EH (cell line): ENCODE data around the gene SRRT.

ENCODE experiments used
- DNase-seq: peaks from one replicate; pipeline ENCODE4 v3.0.0-alpha.2; 2015; ENCODE audit warnings: low read depth

Gene SRRT, protein sequence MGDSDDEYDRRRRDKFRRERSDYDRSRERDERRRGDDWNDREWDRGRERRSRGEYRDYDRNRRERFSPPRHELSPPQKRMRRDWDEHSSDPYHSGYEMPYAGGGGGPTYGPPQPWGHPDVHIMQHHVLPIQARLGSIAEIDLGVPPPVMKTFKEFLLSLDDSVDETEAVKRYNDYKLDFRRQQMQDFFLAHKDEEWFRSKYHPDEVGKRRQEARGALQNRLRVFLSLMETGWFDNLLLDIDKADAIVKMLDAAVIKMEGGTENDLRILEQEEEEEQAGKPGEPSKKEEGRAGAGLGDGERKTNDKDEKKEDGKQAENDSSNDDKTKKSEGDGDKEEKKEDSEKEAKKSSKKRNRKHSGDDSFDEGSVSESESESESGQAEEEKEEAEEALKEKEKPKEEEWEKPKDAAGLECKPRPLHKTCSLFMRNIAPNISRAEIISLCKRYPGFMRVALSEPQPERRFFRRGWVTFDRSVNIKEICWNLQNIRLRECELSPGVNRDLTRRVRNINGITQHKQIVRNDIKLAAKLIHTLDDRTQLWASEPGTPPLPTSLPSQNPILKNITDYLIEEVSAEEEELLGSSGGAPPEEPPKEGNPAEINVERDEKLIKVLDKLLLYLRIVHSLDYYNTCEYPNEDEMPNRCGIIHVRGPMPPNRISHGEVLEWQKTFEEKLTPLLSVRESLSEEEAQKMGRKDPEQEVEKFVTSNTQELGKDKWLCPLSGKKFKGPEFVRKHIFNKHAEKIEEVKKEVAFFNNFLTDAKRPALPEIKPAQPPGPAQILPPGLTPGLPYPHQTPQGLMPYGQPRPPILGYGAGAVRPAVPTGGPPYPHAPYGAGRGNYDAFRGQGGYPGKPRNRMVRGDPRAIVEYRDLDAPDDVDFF

DNA sequence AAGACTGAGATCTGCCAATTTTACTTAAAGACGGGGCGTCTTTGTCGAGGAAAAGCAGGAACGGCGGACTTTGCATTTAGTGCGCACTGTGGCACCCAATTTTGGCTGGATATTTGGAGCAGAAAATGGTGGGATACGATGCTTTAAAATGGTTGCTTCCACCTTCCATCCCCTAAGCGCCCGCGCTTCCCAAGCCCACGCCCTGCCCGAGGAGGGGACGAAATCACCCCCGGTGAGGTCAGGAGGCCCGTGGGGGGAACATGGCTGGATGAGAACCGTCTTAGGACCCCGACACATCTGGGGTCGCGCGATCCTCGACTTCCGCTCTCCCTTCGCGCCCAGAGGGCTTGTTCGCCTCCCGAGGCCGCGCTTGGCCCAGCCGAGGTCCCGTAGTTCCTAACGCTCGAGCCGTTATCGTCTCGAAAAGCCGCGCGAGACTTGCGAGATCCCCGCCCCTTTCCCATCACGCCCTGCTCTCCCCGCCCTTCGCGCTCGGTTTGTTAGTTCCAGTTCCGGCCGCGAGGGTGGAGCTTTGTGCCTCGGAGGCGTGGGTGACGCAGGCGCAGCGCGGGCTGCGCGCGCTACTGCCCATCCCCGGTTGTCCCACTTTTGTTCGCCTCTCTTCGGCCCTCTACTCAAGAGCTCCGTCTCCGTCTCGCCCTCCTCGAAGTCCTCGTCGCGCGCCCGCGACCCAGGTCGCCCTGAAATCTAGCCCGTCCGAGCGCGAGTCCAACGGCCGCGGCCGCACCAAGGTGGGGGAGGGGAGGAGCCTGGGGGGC is at the start of gene SRRT:
Gene SRRT (plus strand): TSS at position 527 of the 779 bp plus-strand sequence. CDS start 488 bp downstream, outside the sequence.
- peak; percentile 97 for DNase-seq

DNA sequence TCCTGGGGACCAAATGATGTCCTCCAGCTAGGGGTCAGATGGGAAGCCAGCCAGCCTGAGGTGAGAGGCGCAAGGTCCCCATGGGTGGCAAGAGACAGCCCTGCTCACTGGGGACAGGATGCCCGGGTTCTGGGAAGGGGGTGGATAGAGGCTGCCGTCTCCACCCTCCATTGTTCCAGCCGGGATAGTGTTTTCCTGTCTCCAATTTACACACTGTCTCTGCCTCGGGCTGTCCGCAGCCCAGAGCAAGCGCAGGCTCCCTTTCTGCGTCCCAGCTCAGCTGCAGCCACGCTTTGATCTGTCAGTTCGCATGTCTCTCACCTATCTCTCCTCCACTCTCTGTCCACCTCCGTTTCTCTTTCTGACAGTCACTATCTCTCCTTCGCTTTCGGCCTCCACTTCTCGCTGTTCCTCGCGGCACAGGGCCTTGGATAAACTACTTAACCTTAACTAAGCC is 49.7 kb upstream of the SRRT start:
- peak; percentile 41 for DNase-seq

DNA sequence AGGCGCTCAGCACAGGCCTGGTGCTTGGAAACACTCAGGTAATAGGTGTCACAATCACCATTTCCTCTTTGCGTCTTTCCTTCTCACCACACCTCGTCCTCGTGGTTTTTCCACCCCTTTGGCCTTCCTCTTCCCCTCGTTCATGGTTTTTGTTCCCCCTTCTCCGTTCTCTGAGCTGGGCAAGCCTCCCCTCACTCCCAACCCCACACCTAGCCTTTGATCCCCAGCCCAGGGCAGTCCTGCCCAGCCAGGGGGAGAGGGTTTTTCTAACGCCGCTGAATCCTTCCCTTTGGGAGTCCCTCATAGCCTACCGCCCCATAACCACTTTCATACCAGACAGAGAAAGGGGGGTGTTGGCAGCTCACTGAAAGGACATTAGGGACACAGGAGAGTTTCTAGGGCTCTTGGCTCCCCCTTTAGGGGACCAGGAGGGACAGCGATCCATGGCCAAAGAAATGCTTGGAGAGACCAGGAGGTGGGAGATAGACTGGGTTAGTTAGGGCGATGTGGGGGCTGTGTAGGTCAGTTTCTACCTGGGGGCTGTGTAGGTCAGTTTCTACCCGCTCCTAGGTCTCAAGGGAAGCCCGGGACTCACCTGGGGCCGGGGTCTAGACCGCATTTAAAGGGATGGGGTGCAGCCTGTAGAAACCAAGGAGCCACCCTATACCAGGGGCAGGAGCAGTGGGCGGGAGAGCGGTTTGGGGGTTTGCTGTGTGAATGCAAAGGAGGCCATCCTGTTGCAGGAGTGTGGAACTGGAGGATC is 49.0 kb upstream of the SRRT start:
- DNase-seq = peak; percentile 77

DNA sequence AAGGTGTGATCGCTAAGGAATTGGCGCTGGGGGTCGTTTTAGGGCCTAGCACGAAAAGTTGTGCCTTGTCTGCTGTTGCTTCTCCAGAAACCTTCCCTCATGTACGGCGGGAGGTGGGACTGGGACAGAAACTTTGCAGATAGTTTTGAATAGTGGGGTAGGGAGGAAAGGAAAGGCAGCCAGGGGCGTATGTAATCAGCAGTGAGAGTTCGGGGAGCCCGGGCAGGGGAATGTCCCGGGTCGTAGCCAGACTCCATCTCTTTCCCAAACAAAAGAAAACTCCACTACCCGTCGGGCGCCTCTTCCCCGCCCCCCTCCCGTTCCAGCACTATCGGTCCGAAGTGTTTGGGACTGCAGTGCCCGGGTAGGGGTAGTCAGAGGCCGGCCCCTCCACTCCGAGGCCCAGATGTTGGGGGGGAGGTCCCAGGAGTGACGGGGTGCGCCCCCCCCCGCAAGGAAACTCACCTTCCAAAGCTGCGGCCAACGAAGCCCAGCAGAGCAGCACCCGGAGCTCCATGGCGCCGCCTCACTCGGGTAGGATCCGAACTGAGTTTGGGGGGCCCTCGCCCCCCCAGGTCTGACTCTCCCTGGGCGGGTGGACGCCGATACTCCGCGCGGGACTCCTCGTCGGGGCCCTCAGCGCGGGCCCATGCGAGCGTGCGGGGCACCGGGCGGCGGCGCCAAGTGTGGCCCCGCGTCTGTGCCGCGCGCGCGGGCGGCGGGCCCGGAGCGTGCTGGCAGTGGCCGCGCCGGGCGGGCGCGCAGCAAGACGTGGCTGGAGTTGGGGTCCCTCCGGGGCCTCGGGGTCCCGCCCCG is 48.2 kb upstream of the SRRT start:
- peak; percentile 12 for DNase-seq

DNA sequence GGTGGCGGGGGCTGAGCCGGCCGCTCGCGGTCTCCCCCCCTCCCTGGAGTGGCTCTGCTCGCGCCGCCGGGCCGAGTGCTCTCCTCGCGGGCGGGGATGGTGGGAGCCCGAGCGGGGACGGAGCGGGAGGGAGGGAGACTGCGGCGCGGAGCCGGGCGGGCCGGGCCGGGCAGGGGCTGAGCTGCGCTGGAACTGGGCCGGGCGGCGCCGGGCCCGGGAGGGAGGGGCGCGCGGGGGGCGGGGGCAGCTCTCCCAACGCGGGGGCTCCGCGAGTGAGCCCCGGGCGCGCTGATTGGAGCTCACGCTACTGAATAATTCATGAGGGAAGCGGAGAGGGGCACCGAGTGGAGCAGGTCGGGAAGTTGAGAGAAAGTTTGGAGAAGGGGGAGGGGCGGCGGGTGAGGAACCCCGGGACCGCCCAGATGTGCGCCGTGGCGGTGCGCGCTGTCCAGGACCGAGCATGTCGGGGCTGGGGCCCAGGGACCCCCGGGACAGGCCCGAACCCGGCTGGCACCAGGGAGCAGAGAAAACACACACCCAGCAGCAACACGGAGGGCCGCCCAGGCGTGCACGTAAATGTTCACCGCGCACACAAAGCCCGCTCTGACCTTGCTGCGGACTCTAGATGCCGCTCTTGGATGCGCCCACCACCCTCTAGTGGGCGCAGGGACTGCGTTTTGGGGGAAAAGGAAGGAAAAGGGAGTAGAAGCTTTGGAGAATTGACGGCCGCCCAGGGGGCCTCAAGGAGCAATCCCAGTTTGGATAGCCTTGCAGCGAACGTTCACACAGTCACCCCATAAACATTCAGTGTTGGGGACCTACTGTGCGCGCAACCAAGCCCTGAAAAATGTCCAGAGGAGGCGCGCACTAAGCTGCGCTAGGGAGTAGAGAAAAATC is 47.3 kb upstream of the SRRT start, which contains the start of gene EPHB4:
Gene EPHB4 (minus strand): TSS at position 194 of the 897 bp plus-strand sequence. CDS start 493 bp downstream, outside the sequence.
- DNase-seq = peak; percentile 88

DNA sequence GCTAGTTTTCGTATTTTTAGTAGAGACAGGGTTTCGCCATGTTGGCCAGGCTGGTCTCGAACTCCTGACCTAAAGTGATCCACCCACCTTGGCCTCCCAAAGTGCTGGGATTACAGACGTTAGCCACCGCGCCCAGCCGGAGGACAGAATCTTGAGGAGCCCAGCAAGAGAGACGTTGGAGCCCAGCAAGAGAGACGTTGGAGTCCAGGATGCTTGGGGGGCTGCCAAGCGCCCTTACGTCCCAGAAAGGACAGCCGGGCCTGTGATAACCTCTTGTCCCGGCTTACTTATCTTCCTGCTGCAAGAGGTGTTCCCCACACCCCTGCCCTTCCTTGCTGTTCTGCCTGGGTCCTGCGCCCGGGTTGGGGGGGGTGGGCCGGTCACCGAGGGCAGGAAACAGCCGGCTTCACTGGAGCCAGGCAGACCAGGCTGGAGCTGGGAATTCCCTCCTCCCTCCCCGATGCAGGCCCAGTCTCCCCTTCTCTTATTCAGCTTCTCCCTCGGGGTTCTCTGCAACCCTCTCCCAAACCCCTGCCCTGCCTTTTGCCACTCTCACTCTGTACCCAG is 45.7 kb upstream of the SRRT start:
- no peak for DNase-seq

DNA sequence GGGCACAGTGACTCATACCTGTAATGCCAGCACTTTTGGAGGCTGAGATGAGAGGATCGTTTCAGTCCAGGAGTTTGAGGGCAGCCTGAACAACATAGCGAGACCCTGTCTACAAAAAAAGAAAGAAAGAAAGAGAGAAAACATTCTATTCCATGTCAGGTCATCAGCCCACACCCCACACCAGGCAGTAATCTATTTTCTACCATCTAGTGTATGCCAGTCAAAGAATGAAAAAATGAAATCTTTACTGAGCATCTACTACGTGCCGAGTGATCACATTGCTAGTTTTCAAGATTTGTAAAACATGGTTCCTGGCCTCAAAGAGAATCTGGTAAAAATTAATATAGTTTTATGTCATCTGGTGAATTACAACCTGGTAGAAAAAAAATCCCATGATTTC is 44.5 kb upstream of the SRRT start:
- no peak for DNase-seq

DNA sequence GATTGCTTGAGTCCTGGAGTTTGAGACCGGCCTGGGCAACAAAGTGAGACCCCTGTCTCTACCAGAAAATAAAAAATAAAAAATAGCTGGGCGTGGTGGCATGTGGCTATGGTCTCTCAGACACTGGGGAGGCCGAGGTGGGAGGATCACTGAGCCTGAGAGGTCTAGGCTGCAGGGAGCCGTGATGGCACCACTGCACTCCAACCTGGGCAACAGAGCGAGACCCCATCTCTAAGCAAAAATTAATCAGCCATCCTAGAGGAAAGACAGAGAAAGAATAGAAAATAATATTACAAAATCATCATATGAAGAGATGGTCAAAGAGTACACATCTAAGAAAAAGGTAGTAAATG is 42.6 kb upstream of the SRRT start:
- no peak for DNase-seq

DNA sequence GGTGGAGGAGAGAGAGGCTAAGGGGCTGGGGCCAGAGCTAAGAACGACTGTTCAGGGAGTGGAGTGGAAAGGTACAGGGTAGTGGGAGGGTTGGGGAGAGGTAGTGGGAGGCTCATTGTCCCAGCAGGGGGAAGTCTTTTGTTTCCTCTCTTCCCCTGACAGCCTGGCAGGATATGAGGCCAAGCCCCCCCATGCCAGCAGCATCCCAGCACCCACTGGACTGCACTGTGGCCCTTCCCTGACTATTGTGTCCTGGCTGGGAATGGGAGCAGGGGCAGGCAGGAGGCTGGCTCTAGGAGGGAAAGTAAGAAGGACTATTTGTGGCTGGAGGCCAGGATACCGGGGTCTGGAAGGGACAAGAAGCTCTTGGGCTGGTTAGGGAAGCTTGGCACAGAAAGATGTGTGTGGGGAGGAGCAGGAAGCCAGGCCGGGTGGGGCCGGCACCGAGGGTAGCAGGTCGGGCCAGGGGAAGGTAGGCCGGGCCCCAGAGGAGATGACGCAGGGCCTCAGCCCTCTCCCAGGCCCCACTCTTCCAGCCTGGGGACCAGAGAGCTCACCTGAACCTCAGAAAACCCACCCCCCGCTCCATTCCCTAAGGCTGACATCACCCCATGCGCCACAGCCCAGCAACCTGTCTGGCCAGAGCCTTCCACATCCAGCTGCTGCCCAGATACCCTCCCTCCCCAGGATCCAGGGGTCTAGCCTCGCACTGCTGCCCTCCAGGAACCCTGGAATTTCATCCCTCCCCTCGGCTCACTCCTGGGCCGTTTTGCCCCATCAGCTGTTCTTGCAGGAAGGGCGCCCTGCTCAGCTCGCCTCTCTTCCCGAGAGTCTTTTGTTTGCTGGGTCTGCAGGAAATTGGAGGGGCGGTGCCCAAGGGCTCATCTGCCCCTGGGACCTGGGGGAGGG is 38.7 kb upstream of the SRRT start:
- DNase-seq = no peak

DNA sequence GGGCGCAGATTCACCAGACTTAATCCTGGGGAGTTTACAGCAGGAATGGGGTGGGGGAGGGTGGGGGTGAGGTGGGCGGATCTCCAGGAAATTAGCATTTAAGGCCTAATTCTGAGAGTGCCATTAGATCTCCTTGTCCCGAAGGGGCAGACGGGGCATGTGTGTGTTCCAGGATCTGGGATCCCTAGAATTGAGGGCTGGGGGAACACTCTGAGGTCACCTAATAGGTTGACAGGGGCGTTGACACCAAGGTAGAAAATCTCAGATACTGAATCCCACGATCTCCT is 38.1 kb upstream of the SRRT start:
- no peak for DNase-seq

DNA sequence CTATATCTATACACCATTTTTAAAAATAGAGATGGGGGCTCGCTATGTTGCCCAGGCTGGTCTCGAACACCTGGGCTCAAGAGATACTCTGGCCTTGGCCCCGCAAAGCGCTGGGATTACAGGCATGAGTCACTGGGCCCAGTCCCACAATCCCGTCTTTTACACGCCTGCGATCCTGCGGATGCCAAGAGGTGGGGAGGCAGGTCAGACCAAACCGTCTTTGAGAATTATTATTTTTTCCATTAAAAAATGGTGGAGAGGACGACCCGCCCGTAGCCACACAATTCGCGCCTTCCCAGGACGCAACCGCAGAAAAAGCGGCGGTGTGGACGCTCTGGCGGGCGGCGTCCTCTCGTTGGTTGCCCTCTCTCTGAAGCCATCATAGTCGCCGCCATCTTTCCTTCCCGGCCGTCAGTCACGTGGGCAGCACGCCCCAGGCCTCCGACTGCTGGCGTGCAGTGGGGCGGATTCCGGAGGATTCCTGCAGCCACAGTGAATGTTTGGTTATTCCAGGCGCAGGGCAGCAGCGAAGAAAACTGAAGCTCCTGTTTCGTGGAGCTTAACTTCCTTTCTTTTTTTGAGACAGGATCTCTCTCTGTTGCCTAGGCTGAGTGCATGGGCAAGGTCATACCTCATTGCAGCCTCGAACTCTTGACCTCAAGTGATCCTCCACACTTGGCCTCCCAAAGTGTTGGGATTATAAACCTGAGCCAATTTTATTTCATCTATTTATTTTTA is 37.6 kb upstream of the SRRT start:
- DNase-seq = peak; percentile 94

DNA sequence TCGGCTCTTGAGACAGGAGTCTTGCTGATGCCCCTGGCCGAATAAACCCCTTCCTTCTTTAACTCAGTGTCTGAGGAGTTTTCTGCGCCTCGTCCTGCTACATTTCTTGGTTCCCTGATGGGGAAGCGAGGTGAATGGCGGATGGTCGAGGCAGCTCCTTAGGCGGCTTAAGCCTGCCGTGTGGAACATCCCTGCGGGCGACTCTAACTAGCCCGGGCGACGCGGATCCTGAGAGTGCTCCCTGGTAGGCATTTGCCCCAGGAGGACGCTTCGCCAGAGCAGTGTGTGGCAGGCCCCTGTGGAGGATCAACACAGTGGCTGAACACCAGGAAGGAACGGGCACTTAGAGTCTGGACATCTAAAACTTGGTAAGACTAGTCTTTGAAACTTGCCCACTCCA is 35.5 kb upstream of the SRRT start:
- DNase-seq = no peak

DNA sequence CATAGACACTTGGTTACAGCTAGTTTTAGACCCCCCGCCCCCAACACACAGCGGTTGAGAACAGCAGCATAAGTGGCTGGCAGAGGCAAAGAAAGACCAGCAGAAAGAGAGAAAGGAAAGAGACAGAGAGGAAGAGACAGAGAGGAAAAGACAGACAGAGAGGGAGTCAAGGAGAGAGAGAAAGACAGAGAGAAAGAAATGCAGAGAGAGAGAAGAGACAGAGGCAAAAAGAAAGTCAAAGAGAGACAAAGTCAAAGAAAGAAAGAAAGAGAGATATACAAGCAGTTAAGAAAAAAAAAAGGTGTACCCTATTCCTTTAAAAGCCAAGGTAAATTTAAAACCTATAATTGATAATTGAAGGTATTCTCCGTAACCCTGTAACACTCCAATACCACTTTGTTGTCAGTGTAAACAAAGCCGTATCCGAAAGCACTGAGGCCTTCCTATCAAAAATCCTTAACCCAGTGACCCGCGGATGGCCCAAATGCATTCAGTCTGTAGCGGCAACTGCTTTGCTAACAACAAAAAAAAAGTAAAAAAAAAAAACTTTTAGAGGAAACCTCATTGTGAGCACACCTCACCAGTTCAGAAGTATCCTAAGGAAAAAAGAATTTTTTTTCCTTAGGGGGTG is 34.3 kb upstream of the SRRT start:
- DNase-seq = no peak

DNA sequence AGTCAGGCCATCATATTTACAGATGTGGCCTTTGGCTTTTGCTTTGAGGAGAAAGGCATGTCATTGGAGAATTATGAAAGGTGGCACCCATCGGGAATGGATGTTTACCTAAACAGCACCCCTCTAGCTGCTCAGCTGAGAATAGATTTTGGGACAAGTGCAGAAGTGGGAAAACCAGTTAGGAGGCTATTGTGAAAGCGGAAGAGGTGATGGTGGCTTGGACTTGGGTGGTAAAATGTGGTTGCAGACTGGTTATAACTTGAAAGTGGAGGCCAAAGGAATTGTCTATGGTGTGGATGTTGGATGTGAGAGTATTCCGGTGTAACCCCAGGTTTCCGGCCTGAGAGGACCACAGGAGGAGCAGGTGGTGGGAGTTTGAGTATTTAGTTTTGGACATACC is 27.5 kb upstream of the SRRT start:
- DNase-seq = no peak

DNA sequence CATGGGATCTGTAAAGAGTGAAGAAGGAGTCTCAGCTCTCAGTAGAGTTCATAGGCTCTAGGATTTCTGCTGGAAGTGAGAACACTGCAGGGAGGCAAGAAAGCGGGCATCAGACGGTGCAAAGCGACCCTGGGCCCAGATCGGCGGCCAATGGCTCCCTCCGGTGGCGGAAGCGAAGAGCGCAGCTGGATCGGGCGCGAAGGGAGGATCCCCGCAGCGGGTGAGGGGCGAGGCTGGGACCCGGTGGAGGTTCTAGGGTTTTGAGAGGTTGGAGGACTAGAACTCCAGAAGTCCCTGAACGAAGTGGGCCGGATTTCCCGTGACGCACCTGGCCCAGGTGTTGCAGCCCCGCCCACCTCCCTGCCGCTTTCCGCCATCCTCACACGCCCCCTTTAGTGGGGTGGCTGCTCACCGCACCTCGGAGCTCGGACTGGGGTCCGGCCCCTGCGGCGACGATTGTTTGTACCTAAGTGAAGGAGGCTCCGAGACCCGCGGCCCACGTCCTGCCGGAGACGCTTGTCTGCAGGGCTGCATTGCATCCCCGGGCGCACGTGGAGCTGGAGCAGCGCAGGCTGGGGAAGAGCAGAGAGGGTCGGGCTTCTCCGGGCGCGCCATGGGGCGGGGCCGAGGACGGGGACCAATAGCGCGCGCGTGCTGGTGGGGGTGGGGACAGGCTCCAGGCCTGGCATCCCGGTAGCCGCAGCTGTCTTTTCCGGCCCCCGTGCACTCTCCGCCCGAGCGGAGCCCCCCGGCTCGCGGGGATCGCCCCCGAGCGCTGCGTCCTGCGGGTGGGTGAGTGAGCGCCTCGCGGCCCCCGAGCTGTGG is 22.6 kb upstream of the SRRT start, which contains the start of gene SLC12A9:
Gene SLC12A9 (plus strand): TSS at position 666 of the 825 bp plus-strand sequence. CDS start 1,485 bp downstream, outside the sequence.
- DNase-seq = peak; percentile 94
